H1 (cell line): ENCODE measurements around the gene ITGA4. TPM values are rescaled to one million over a fixed set of nuclear protein-coding genes. Genes with fewer than 3 reads are reported as not detected.

Source experiments
- CEBPB ChIP-seq: IDR thresholded peaks from 2 replicates; pipeline ENCODE4 v1.6.1; 2012; ENCODE audit warnings: low read depth, low read length
- CHD2 ChIP-seq: IDR thresholded peaks from 2 replicates; pipeline ENCODE4 v1.6.1; 2012; ENCODE audit warnings: low read length, improper control_type of control experiment
- FOSL1 ChIP-seq: IDR thresholded peaks from 2 replicates; pipeline ENCODE4 v1.6.1; 2011; ENCODE audit warnings: mild to moderate bottlenecking, low read depth, low read length, moderate library complexity; ENCODE audit not compliant: insufficient read depth
- POLR2AphosphoS5 ChIP-seq: IDR thresholded peaks from 2 replicates; pipeline ENCODE4 v1.6.1; 2011; ENCODE audit warnings: low read depth, low read length
- RAD21 ChIP-seq, 2 experiments: IDR thresholded peaks in 1 of 2; conservative IDR thresholded peaks in 1 of 2; 2 replicates each; pipeline ENCODE4 v1.6.1; 2011; ENCODE audit warnings: low read depth in 2 of 2, low read length in 2 of 2, improper control_type of control experiment in 1 of 2, inconsistent platforms in 1 of 2, mild to moderate bottlenecking in 1 of 2, moderate library complexity in 1 of 2
- SP2 ChIP-seq: IDR thresholded peaks from 2 replicates; pipeline ENCODE4 v1.6.1; 2012; ENCODE audit warnings: mild to moderate bottlenecking, low read length, inconsistent platforms
- YY1 ChIP-seq: IDR thresholded peaks from 2 replicates; pipeline ENCODE4 v1.6.1; 2011; ENCODE audit warnings: low read depth, mild to moderate bottlenecking, low read length
- polyA plus RNA-seq, 7 experiments: library from polyadenylated mRNA; depleted of rRNA in 3 of 7; stranded (reverse) in 5 of 7; unstranded in 2 of 7; fragments of >200 nt in 5 of 7; fragments of 200-250 nt in 2 of 7; gene quantifications; 1 replicate in 5 of 7; 2 replicates in 1 of 7; 4 replicates in 1 of 7; pipeline versions ENCODE4 v1.2.1 to v1.2.3, GENCODE V29; 2011 to 2013; ENCODE audit warnings: missing spikeins in 2 of 7, mixed read lengths in 2 of 7
- total RNA-seq: library from RNA; stranded (reverse); fragmentation: NEBNext Ultra II Directional; extraction: Animal tissue kit (Norgen Biotek cat#: 25700); gene quantifications from 2 replicates; pipeline ENCODE4 v1.2.1, GENCODE V29; 2021

Gene ITGA4
- total and polyA plus RNA-seq, 2 of the 8 experiments (the other 6 are each of a cell fraction or from before 2014, with no cell fraction given): 0.60 to 2.1 TPM

GRCh38 chr2:181456660-181457120 lies 496 bp upstream of the ITGA4 start (continued):
- TF ChIP-seq POLR2AphosphoS5 (no peak), SP2 (no peak), CHD2 (no peak), CEBPB (no peak), RAD21 (IDR thresholded peaks at IDR 0.05 in 1 of 2, conservative IDR thresholded peaks at IDR 0.05 in 1 of 2; ENCODE audit: low read depth in 2 of 2, low read length in 2 of 2) (peak; percentile 16 to 18; a peak in 2 of 4 replicates), YY1 (no peak), FOSL1 (no peak)
